DOHH2 (cell line): ENCODE measurements around the gene FKBP7.

Experiments
- H3F3A ChIP-seq: fragments of 200-600 bp; sonication (generic), shearing (Covaris generic); 2 replicates; pipeline ENCODE4 v1.6.0; 2016; ENCODE audit warnings: antibody characterized with exemption, mild to moderate bottlenecking; ENCODE audit not compliant: control insufficient read depth, insufficient read depth
- H3K27ac ChIP-seq: fragments of 200-600 bp; sonication (generic); 2 replicates; pipeline ENCODE4 v1.5.1; 2014; ENCODE audit warnings: low read depth, mild to moderate bottlenecking, low read length, moderate library complexity
- H3K27me3 ChIP-seq: fragments of 200-600 bp; sonication (generic); 2 replicates; pipeline ENCODE4 v1.6.1; 2014; ENCODE audit warnings: mild to moderate bottlenecking, low read length, mixed read lengths; ENCODE audit not compliant: control insufficient read depth
- H3K36me3 ChIP-seq: fragments of 200-600 bp; sonication (generic); 2 replicates; pipeline ENCODE4 v1.6.1; 2014; ENCODE audit warnings: mild to moderate bottlenecking, low read length, moderate library complexity, mixed read lengths; ENCODE audit not compliant: control insufficient read depth
- H3K4me1 ChIP-seq: fragments of 200-600 bp; sonication (generic); 2 replicates; pipeline ENCODE4 v1.6.1; 2014; ENCODE audit warnings: mild to moderate bottlenecking, low read length, mixed read lengths; ENCODE audit not compliant: control insufficient read depth
- H3K4me2 ChIP-seq: fragments of 200-600 bp; sonication (generic); 2 replicates; pipeline ENCODE4 v1.6.0; 2014; ENCODE audit warnings: mild to moderate bottlenecking, low read length, moderate library complexity
- H3K4me3 ChIP-seq: fragments of 200-600 bp; sonication (generic); 2 replicates; pipeline ENCODE4 v1.5.1; 2014; ENCODE audit warnings: mild to moderate bottlenecking, low read length, mixed read lengths
- H3K79me2 ChIP-seq: fragments of 200-600 bp; sonication (generic); 2 replicates; pipeline ENCODE4 v1.6.1; 2014; ENCODE audit warnings: mild to moderate bottlenecking, low read length, mixed read lengths; ENCODE audit not compliant: control insufficient read depth
- H3K9me2 ChIP-seq: fragments of 200-600 bp; sonication (generic); replicated peaks from 2 replicates; pipeline ENCODE4 v1.6.1; 2014; ENCODE audit warnings: mild to moderate bottlenecking, low read length, mixed read lengths; ENCODE audit not compliant: control insufficient read depth
- H3K9me3 ChIP-seq: fragments of 200-600 bp; sonication (generic); 2 replicates; pipeline ENCODE4 v1.6.1; 2014; ENCODE audit warnings: antibody characterized with exemption, low read length, mixed read lengths; ENCODE audit not compliant: control insufficient read depth, insufficient read depth
- H4K20me1 ChIP-seq: fragments of 200-600 bp; sonication (generic); 2 replicates; pipeline ENCODE4 v1.6.0; 2014; ENCODE audit warnings: low read depth, mild to moderate bottlenecking, antibody characterized with exemption, low read length, moderate library complexity; ENCODE audit not compliant: control insufficient read depth, insufficient read depth
- CTCF ChIP-seq: fragments of 200-600 bp; sonication (generic); IDR thresholded peaks from one replicate; pipeline ENCODE4 v1.5.1; 2014; ENCODE audit warnings: antibody characterized with exemption, mild to moderate bottlenecking, low read depth, low read length; ENCODE audit not compliant: poor library complexity, severe bottlenecking
- EZH2phosphoT487 ChIP-seq: fragments of 200-600 bp; sonication (generic); IDR thresholded peaks from 2 replicates; pipeline ENCODE4 v1.6.1; 2017; ENCODE audit warnings: borderline replicate concordance, mild to moderate bottlenecking, antibody characterized with exemption, low read length, moderate library complexity, mixed read lengths

The FKBP7 gene

GRCh38 chr2:178452334-178452733 lies 26.1 kb downstream of the FKBP7 start:
- H3K36me3 ChIP-seq = peaks cover 29% of the 10 kb centered on the region
- H3K4me1 ChIP-seq = peaks cover 29% of the 10 kb centered on the region
- H3K27ac ChIP-seq = no peak overlapping the region
- peak overlapping the region; percentile 79 for H3K4me2 ChIP-seq
- no peaks in the 10 kb centered on the region for H3K9me2 ChIP-seq
- H3K9me3 ChIP-seq = no peaks in the 10 kb centered on the region
- H4K20me1 ChIP-seq = peaks cover 6% of the 10 kb centered on the region; the same call in 1 of the 2 replicates
- no peaks in the 10 kb centered on the region for H3K27me3 ChIP-seq
- H3F3A ChIP-seq = 0 out of 2 replicates have a peak, but pooled peaks cover 2% of the 10 kb centered on the region
- peak overlapping the region; percentile 93 for H3K4me3 ChIP-seq
- no peak for TF ChIP-seq EZH2phosphoT487
- no peak for TF ChIP-seq CTCF
- peaks cover 29% of the 10 kb centered on the region for H3K79me2 ChIP-seq

DNA sequence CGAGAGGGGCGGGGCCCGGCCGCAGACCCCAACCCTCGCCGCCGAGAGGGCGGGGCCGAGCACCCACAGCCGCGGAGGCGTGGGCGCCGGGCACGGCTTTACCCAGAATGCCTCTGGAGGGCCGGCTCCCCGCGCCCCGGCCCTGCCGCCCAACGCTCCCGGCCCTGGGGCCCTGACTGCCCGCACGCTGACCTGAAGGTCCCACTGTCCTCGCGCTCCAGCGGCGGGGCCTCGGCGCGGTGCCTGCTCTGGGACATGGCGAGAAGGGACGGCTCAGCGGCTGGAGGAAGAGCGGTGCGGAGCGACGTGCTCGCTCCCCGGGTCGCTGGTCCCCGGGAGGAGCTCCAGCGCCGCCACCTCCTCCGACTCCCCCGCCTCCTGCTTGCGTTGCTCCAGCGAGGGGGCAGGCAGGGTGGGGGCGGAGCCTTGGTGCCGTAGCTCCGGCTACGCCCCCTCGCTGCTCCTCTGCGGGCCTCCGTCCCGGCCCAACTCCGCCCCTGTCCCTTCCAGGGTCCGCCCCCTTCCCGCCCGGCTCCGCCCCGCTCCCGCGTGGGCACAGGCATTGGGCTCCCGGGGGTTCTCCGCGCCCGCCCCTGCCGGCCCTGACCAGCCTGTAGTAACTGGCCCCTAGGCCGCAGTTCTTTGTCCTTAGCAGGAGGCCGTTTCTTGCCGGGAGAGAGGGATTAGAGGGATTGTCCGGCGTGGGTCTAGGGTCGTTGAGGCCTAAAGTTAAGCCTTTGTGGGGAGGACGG lies 27.4 kb downstream of the FKBP7 start, which contains the start of the genes PJVK and PRKRA:
PJVK (plus strand) TSS at position 605 of the 752 bp plus-strand sequence. CDS start 2,032 bp downstream, outside the sequence.
PRKRA (minus strand) TSS at position 402 of the 752 bp plus-strand sequence; CDS start at position 257, 145 bp downstream.
- Histone ChIP-seq H3K27ac (peak within 1 kb of the TSS; percentile 79), H3F3A (0 out of 2 replicates have a peak, but pooled peaks cover 4% of the 10 kb centered on the region), H3K79me2 (peaks cover 34% of the 10 kb centered on the region), H3K27me3 (no peaks in the 10 kb centered on the region), H3K4me3 (peak within 1 kb of the TSS; percentile 93), H3K36me3 (peaks cover 39% of the 10 kb centered on the region), H3K4me2 (peak within 1 kb of the TSS; percentile 79), H3K4me1 (peaks cover 29% of the 10 kb centered on the region), H4K20me1 (peaks cover 6% of the 10 kb centered on the region; the same call in 1 of the 2 replicates), H3K9me2 (no peaks in the 10 kb centered on the region), H3K9me3 (no peaks in the 10 kb centered on the region)
- TF ChIP-seq EZH2phosphoT487 (no peak), CTCF (no peak)

GRCh38 chr2:178450524-178450773 lies 28.0 kb downstream of the FKBP7 start:
- peaks cover 34% of the 10 kb centered on the region for H3K79me2 ChIP-seq
- no peak for TF ChIP-seq EZH2phosphoT487
- TF ChIP-seq CTCF = no peak
- H3K4me1 ChIP-seq = peaks cover 29% of the 10 kb centered on the region
- H3K27me3 ChIP-seq = no peaks in the 10 kb centered on the region
- 0 out of 2 replicates have a peak, but pooled peaks cover 4% of the 10 kb centered on the region for H3F3A ChIP-seq
- peak overlapping the region; percentile 79 for H3K27ac ChIP-seq
- no peaks in the 10 kb centered on the region for H3K9me2 ChIP-seq
- peak overlapping the region; percentile 93 for H3K4me3 ChIP-seq
- peaks cover 42% of the 10 kb centered on the region for H3K36me3 ChIP-seq
- peaks cover 6% of the 10 kb centered on the region; the same call in 1 of the 2 replicates for H4K20me1 ChIP-seq
- H3K4me2 ChIP-seq = peak overlapping the region; percentile 79
- H3K9me3 ChIP-seq = no peaks in the 10 kb centered on the region
